CD14-positive monocyte (primary cell): ENCODE results near the gene KNL1. TPM values are rescaled to one million over a fixed set of nuclear protein-coding genes. Genes with fewer than 3 reads are reported as not detected.

Source experiments
- DNase-seq, 3 donors: peaks; one replicate each; pipeline ENCODE4 v3.0.0-alpha.2; 2011 to 2022
- H2AFZ ChIP-seq: 2 replicates; pipeline ENCODE4 v1.6.0; 2012; ENCODE audit warnings: mild to moderate bottlenecking, low read depth, low read length, inconsistent platforms; ENCODE audit not compliant: insufficient read depth, poor library complexity, severe bottlenecking
- H3K27ac ChIP-seq, 2 donors: 1 replicate in 1 of 2; 2 replicates in 1 of 2; pipeline ENCODE4 v1.5.1; 2012 to 2013; ENCODE audit warnings: low read length in 2 of 2, control low read depth in 1 of 2, inconsistent platforms in 1 of 2, low read depth in 1 of 2, mild to moderate bottlenecking in 1 of 2
- H3K27me3 ChIP-seq, 2 donors: one replicate each; pipeline versions ENCODE4 v1.6.0 to v1.6.1; 2011 to 2013; ENCODE audit warnings: low read length in 2 of 2; ENCODE audit not compliant: control insufficient read depth in 2 of 2, insufficient read depth in 2 of 2
- H3K36me3 ChIP-seq, 2 donors: replicated peaks in 1 of 2; 1 replicate in 1 of 2; 2 replicates in 1 of 2; pipeline versions ENCODE4 v1.5.1 to v1.6.1; 2012 to 2013; ENCODE audit warnings: low read length in 2 of 2, control low read depth in 1 of 2, inconsistent platforms in 1 of 2, mild to moderate bottlenecking in 1 of 2; ENCODE audit not compliant: insufficient read depth in 2 of 2, control insufficient read depth in 1 of 2
- H3K4me1 ChIP-seq, 2 donors: 1 replicate in 1 of 2; 2 replicates in 1 of 2; pipeline versions ENCODE4 v1.5.1 to v1.6.1; 2012 to 2013; ENCODE audit warnings: low read length in 2 of 2, control low read depth in 1 of 2, inconsistent platforms in 1 of 2, mild to moderate bottlenecking in 1 of 2, moderate library complexity in 1 of 2; ENCODE audit not compliant: insufficient read depth in 2 of 2, control insufficient read depth in 1 of 2
- H3K4me2 ChIP-seq: replicated peaks from 2 replicates; pipeline ENCODE3; 2012; ENCODE audit warnings: low read length, moderate library complexity, mild to moderate bottlenecking; ENCODE audit not compliant: poor library complexity, severe bottlenecking; ENCODE audit errors: extremely low read depth
- H3K4me3 ChIP-seq, 3 experiments: fragments of 200-600 bp in 1 of 3; sonication (generic) in 1 of 3; replicated peaks in 1 of 3; 1 replicate in 2 of 3; 2 replicates in 1 of 3; pipeline ENCODE4 v1.5.1; 2011 to 2013; ENCODE audit warnings: low read length in 3 of 3, mild to moderate bottlenecking in 3 of 3, control low read depth in 2 of 3, low read depth in 2 of 3, inconsistent platforms in 1 of 3, moderate library complexity in 1 of 3
- H3K79me2 ChIP-seq: 2 replicates; pipeline ENCODE4 v1.6.0; 2012; ENCODE audit warnings: mild to moderate bottlenecking, control low read depth, inconsistent platforms, low read length, moderate library complexity; ENCODE audit not compliant: insufficient read depth
- H3K9ac ChIP-seq: 2 replicates; pipeline ENCODE4 v1.6.0; 2017; ENCODE audit warnings: low read length, mild to moderate bottlenecking; ENCODE audit not compliant: insufficient read depth, poor library complexity, severe bottlenecking
- H3K9me3 ChIP-seq, 2 donors: replicated peaks in 1 of 2; 1 replicate in 1 of 2; 2 replicates in 1 of 2; pipeline versions ENCODE4 v1.5.1 to v1.6.1; 2012 to 2013; ENCODE audit warnings: low read length in 2 of 2, control low read depth in 1 of 2; ENCODE audit not compliant: control insufficient read depth in 1 of 2, insufficient read depth in 1 of 2
- H4K20me1 ChIP-seq: 2 replicates; pipeline ENCODE4 v1.6.0; 2012; ENCODE audit warnings: mild to moderate bottlenecking, low read length, control low read depth, moderate library complexity; ENCODE audit not compliant: insufficient read depth
- H3K27ac Mint-ChIP-seq, 7 donors: one replicate each; pipeline ENCODE4 v1.8.0; 2020; ENCODE audit warnings: mild to moderate bottlenecking in 7 of 7, mixed read lengths in 7 of 7, moderate library complexity in 6 of 7, inconsistent platforms in 2 of 7
- H3K27me3 Mint-ChIP-seq, 3 donors: one replicate each; pipeline ENCODE4 v1.8.0; 2021 to 2022; ENCODE audit warnings: low read depth in 3 of 3, mild to moderate bottlenecking in 3 of 3, mixed read lengths in 3 of 3, moderate library complexity in 3 of 3, inconsistent platforms in 1 of 3
- H3K36me3 Mint-ChIP-seq, 2 donors: one replicate each; pipeline ENCODE4 v1.8.0; 2020; ENCODE audit warnings: mixed read lengths in 2 of 2, inconsistent platforms in 1 of 2, mild to moderate bottlenecking in 1 of 2
- H3K4me1 Mint-ChIP-seq: one replicate; pipeline ENCODE4 v1.8.0; 2020; ENCODE audit warnings: mild to moderate bottlenecking, mixed read lengths
- H3K4me3 Mint-ChIP-seq, 2 donors: one replicate each; pipeline ENCODE4 v1.8.0; 2020; ENCODE audit warnings: mild to moderate bottlenecking in 2 of 2, mixed read lengths in 2 of 2, moderate library complexity in 1 of 2
- H3K9me3 Mint-ChIP-seq, 7 donors: one replicate each; pipeline ENCODE4 v1.8.0; 2020 to 2022; ENCODE audit warnings: mixed read lengths in 7 of 7, mild to moderate bottlenecking in 6 of 7, moderate library complexity in 6 of 7, inconsistent platforms in 2 of 7
- CTCF ChIP-seq: fragments of 200-600 bp; IDR thresholded peaks from one replicate; pipeline ENCODE4 v1.8.0; 2022; ENCODE audit warnings: antibody characterized with exemption, mild to moderate bottlenecking
- WGBS: methylation state at CpG from one replicate; pipeline ENCODE4 v1.1.5; 2013; ENCODE audit warnings: missing lambda C conversion rate; ENCODE audit not compliant: insufficient coverage; 5-methylcytosine and 5-hydroxymethylcytosine counted together
- intact Hi-C, 2 donors: fragments of 100-400 bp; cut with micrococcal nuclease; formaldehyde crosslinking; loops; one replicate each; pipeline versions ENCODE4 v1.15.0 to v1.15.1; 2023
- polyA plus RNA-seq, 3 donors: library from polyadenylated mRNA; depleted of rRNA in 1 of 3; unstranded in 2 of 3; stranded (reverse) in 1 of 3; fragments of 300-500 nt in 2 of 3; fragments of >200 nt in 1 of 3; fragmentation: Illumina TruSeq in 2 of 3; gene quantifications; 1 replicate in 2 of 3; 2 replicates in 1 of 3; pipeline ENCODE4 v1.2.3, GENCODE V29; 2012 to 2021

Gene KNL1
- polyA plus RNA-seq, 3 donors: 0.13 to 0.38 (median 0.16) TPM

GRCh38 chr15:40603935-40604334 is 9.9 kb downstream of the KNL1 start:
- Histone ChIP-seq H3K27me3 (no peaks in the 10 kb centered on the region), H3K4me1 (no peaks in the 10 kb centered on the region), H3K4me3 (no peak overlapping the region), H2AFZ (no peak overlapping the region), H3K36me3 (peaks cover 17 to 51% of the 10 kb centered on the region in 2 donors), H3K27ac (no peak overlapping the region), H3K9ac (no peak overlapping the region), H3K79me2 (peaks cover 67% of the 10 kb centered on the region), H4K20me1 (no peaks in the 10 kb centered on the region), H3K4me2 (no peak overlapping the region), H3K9me3 (no peaks in the 10 kb centered on the region)
- TF ChIP-seq CTCF: no peak
- DNase-seq: no peak
- intact Hi-C loops: no loop called here
- peak overlapping the region in 1 of 7 donors; percentile 0 for H3K27ac Mint-ChIP-seq
- H3K9me3 Mint-ChIP-seq: no peaks in the 10 kb centered on the region
- H3K4me1 Mint-ChIP-seq: no peaks in the 10 kb centered on the region
- H3K36me3 Mint-ChIP-seq: peaks cover 23 to 58% of the 10 kb centered on the region in 2 donors
- H3K4me3 Mint-ChIP-seq: no peak overlapping the region
- H3K27me3 Mint-ChIP-seq: no peaks in the 10 kb centered on the region

DNA sequence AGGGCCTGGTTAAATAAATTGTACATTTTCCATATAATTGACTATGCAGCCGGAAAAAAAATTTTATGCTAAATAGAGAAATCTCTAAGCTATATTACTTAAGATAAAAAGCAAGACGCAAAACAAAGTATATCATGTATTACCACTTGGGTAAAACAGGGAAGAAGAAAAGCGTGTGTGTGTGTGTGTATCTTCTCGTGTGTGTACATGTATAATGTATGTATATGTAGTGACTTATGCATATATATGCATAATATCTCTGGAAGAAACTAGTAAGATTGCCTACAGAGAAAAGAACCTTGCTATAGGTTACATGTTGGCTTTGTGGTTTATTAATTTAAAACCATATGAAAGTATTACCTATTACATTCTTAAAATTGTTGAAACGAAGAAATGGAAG is 19.0 kb downstream of the KNL1 start:
- no peak overlapping the region for H3K4me3 ChIP-seq
- H3K27ac ChIP-seq: no peak overlapping the region
- H3K27me3 ChIP-seq: no peaks in the 10 kb centered on the region
- no peaks in the 10 kb centered on the region for H4K20me1 ChIP-seq
- Mint-ChIP-seq H3K27me3 (no peaks in the 10 kb centered on the region), H3K4me3 (no peak overlapping the region), H3K27ac (peak overlapping the region in 1 of 7 donors; percentile 26), H3K9me3 (no peaks in the 10 kb centered on the region), H3K4me1 (peaks cover 8% of the 10 kb centered on the region), H3K36me3 (peaks cover 14 to 51% of the 10 kb centered on the region in 2 donors)
- no CpG with 5 or more reads among the region's 5 CpGs for WGBS
- intact Hi-C loops: no loop called here
- no peak for DNase-seq
- TF ChIP-seq CTCF: no peak
- no peak overlapping the region for H3K4me2 ChIP-seq
- no peaks in the 10 kb centered on the region for H3K9me3 ChIP-seq
- H2AFZ ChIP-seq: no peak overlapping the region
- H3K9ac ChIP-seq: no peak overlapping the region
- peaks cover 8% of the 10 kb centered on the region in 2 donors for H3K4me1 ChIP-seq
- peaks cover 15 to 40% of the 10 kb centered on the region in 2 donors for H3K36me3 ChIP-seq
- peaks cover 4% of the 10 kb centered on the region for H3K79me2 ChIP-seq
